ENCODE data around the gene JAZF1.

JAZF1 gene

GRCh38 chr7:27947586-27948278 lies 232.9 kb downstream of the JAZF1 start:
- no peak for DNase-seq (ENCODE audit: low read depth in 1 of 2, low spot score in 1 of 2)
- no peak overlapping the region for H3K4me3 ChIP-seq (replicated peaks; ENCODE audit: insufficient read depth, low read length)
- H3K27me3 ChIP-seq (ENCODE audit: insufficient read depth, poor library complexity, severe bottlenecking): no peaks in the 10 kb centered on the region
- TF ChIP-seq, protein P1, sequence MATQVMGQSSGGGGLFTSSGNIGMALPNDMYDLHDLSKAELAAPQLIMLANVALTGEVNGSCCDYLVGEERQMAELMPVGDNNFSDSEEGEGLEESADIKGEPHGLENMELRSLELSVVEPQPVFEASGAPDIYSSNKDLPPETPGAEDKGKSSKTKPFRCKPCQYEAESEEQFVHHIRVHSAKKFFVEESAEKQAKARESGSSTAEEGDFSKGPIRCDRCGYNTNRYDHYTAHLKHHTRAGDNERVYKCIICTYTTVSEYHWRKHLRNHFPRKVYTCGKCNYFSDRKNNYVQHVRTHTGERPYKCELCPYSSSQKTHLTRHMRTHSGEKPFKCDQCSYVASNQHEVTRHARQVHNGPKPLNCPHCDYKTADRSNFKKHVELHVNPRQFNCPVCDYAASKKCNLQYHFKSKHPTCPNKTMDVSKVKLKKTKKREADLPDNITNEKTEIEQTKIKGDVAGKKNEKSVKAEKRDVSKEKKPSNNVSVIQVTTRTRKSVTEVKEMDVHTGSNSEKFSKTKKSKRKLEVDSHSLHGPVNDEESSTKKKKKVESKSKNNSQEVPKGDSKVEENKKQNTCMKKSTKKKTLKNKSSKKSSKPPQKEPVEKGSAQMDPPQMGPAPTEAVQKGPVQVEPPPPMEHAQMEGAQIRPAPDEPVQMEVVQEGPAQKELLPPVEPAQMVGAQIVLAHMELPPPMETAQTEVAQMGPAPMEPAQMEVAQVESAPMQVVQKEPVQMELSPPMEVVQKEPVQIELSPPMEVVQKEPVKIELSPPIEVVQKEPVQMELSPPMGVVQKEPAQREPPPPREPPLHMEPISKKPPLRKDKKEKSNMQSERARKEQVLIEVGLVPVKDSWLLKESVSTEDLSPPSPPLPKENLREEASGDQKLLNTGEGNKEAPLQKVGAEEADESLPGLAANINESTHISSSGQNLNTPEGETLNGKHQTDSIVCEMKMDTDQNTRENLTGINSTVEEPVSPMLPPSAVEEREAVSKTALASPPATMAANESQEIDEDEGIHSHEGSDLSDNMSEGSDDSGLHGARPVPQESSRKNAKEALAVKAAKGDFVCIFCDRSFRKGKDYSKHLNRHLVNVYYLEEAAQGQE (IDR thresholded peaks at IDR 0.05; ENCODE audit: insufficient replicate concordance, low read depth): no peak
- TF ChIP-seq SPI1 (IDR thresholded peaks at IDR 0.05; ENCODE audit: borderline replicate concordance, low read depth) (no peak), POLR2AphosphoS5 (IDR thresholded peaks at IDR 0.05; ENCODE audit: low read depth) (no peak), GABPA (IDR thresholded peaks at IDR 0.05; ENCODE audit: low read depth) (no peak)
- TF ChIP-seq, protein P2, sequence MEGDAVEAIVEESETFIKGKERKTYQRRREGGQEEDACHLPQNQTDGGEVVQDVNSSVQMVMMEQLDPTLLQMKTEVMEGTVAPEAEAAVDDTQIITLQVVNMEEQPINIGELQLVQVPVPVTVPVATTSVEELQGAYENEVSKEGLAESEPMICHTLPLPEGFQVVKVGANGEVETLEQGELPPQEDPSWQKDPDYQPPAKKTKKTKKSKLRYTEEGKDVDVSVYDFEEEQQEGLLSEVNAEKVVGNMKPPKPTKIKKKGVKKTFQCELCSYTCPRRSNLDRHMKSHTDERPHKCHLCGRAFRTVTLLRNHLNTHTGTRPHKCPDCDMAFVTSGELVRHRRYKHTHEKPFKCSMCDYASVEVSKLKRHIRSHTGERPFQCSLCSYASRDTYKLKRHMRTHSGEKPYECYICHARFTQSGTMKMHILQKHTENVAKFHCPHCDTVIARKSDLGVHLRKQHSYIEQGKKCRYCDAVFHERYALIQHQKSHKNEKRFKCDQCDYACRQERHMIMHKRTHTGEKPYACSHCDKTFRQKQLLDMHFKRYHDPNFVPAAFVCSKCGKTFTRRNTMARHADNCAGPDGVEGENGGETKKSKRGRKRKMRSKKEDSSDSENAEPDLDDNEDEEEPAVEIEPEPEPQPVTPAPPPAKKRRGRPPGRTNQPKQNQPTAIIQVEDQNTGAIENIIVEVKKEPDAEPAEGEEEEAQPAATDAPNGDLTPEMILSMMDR (IDR thresholded peaks at IDR 0.05; ENCODE audit: insufficient read depth, low read length): no peak
- H3K27ac ChIP-seq (replicated peaks): no peak overlapping the region

DNA sequence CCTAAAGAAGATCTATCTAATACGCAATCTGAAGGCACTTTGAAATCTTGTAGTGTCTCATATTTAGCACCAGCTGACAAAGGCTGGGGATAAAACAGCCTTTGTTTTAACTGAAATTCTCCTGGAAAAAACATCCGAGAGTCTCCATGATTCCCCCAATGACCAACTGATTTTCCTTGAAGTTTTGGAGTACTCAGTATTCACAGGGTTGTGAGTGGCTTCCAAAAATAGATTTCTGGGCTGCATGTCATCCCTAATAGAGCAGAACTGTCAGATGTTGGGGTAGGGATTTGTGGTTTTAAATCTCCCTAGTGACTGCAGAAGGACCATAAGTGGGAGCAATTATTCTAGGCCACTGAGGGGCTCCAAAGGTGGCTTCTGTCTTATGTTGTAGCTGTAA lies 234.2 kb downstream of the JAZF1 start:
- Histone ChIP-seq H3K4me3 (replicated peaks; ENCODE audit: insufficient read depth, low read length) (no peak overlapping the region), H3K27ac (replicated peaks) (no peak overlapping the region), H3K27me3 (ENCODE audit: insufficient read depth, poor library complexity, severe bottlenecking) (no peaks in the 10 kb centered on the region)
- no peak for DNase-seq (ENCODE audit: low read depth in 1 of 2, low spot score in 1 of 2)
- TF ChIP-seq GABPA (IDR thresholded peaks at IDR 0.05; ENCODE audit: low read depth) (no peak), SPI1 (IDR thresholded peaks at IDR 0.05; ENCODE audit: borderline replicate concordance, low read depth) (no peak), POLR2AphosphoS5 (IDR thresholded peaks at IDR 0.05; ENCODE audit: low read depth) (no peak)
- TF ChIP-seq, protein P1 (IDR thresholded peaks at IDR 0.05; ENCODE audit: insufficient replicate concordance, low read depth): no peak
- TF ChIP-seq, protein P2 (IDR thresholded peaks at IDR 0.05; ENCODE audit: insufficient read depth, low read length): no peak

DNA sequence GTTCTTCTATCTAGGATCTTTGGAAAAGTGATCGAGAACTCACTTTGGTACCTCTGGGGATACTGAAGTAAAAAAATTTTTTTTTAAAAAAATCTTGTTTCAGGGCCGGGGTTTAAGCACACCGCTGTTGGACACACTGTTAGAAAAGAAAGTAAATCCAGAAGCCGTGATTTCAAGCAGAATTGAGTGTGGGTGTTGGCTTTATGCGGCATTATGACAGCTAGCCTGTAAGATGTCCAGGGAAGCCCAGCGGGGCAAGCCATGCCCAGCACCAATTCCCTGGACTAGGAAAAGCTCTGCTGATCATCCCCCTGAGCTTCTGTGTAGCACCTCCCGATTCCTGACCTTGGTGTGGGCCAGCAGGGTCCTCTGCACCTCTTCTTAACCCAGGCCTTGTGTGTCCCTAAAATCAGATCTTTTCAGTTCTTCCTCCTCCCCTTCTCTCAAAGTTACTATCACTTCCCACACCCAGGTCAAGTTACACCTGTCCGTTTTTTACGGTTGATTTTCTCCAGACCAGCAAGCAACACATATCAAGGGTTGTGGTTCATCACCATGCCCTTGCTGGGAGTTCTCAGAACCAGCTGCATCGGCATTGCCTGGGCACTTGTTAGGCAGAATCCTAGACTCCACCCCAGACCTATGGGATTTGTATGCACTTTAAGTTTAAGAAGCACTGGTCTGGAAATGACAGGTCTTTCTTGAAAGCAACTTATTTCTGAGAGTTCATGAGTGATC lies 235.4 kb downstream of the JAZF1 start:
- Histone ChIP-seq H3K27ac (replicated peaks) (no peak overlapping the region), H3K4me3 (replicated peaks; ENCODE audit: insufficient read depth, low read length) (no peak overlapping the region), H3K27me3 (ENCODE audit: insufficient read depth, poor library complexity, severe bottlenecking) (no peaks in the 10 kb centered on the region)
- DNase-seq (ENCODE audit: low read depth in 1 of 2, low spot score in 1 of 2): no peak
- no peak for TF ChIP-seq POLR2AphosphoS5 (IDR thresholded peaks at IDR 0.05; ENCODE audit: low read depth)
- TF ChIP-seq GABPA (IDR thresholded peaks at IDR 0.05; ENCODE audit: low read depth): no peak
- TF ChIP-seq, protein P1 (IDR thresholded peaks at IDR 0.05; ENCODE audit: insufficient replicate concordance, low read depth): no peak
- TF ChIP-seq, protein P2 (IDR thresholded peaks at IDR 0.05; ENCODE audit: insufficient read depth, low read length): no peak
- TF ChIP-seq SPI1 (IDR thresholded peaks at IDR 0.05; ENCODE audit: borderline replicate concordance, low read depth): no peak

Measured in HL-60 (cell line).